HG03460 (cell line): ENCODE results near the gene RAD51B.

ENCODE experiments used
- ATAC-seq: cut with Tn5 transposase; IDR thresholded peaks from one replicate; pipeline ENCODE4 v1.9.1; 2021; ENCODE audit not compliant: unreplicated experiment

Gene RAD51B

DNA sequence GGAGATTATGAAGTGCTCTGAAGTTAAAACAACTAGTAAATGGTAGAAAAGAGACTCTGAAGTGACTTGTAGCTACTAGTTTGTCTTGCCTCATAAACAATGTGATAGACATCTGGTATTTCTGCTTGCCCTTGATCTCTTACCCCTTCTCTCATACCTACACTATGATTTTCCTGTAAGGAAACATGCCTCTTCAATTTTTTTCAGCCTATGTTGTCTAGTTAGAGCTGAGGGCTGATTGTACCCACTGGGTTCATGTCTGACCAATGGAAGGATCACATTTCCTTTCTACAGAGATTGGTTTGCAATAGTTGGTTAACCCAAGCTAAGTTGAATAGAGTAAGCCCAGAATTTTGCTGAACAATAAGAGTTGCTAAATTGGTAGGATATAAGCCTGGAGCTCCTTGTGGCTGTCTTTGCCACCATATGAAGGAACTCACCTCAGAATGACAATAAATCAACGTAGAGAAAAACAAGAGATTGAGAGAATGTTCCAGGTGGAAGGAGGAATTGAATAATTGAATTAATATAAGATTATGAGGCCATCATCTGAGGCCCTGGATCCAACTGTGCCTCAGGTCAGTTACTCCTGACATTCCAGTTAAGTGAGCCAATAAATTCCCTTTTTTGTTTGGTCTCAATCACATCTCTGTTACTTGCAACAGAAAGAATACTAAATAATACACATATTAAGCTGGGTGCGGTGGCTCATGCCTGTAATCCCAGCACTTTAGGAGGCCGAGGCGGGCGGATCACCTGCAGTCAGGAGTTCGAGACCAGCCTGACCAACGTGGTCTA lies 626.9 kb downstream of the RAD51B start:
- ATAC-seq: no peak

- ATAC-seq: no peak
Observed at GRCh38 chr14:68447581-68448251, 628.1 kb downstream of the RAD51B start.

DNA sequence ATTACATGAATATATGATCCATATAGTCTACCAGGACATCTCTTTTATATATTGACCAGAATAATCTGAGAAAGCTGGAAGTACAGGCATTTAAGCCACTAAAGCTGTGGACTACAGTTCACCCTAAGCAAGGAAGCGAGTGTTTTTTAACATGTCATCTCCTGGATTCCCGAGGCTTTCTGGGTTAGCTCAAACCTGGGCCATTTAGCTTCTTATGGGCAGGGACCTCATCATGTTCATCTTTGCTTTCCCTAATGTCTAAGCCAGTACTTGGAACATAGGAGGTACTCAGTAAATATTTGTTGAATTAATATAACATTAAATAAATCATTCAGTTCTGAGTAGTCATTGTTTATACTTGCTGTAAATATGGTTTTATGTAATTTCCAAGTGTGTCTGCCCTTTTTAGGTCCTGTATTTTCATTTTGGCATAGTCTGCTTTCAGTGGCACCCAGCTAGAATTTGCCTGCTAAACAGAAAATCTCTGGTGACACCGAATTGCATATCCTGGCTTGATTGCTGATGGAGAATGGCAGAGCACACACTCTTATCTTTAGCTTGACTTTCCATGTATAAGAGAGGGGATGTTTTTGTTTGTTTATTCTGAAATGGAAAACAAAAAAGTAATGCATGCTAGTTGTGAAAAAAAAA lies 628.8 kb downstream of the RAD51B start:
- ATAC-seq: no peak

DNA sequence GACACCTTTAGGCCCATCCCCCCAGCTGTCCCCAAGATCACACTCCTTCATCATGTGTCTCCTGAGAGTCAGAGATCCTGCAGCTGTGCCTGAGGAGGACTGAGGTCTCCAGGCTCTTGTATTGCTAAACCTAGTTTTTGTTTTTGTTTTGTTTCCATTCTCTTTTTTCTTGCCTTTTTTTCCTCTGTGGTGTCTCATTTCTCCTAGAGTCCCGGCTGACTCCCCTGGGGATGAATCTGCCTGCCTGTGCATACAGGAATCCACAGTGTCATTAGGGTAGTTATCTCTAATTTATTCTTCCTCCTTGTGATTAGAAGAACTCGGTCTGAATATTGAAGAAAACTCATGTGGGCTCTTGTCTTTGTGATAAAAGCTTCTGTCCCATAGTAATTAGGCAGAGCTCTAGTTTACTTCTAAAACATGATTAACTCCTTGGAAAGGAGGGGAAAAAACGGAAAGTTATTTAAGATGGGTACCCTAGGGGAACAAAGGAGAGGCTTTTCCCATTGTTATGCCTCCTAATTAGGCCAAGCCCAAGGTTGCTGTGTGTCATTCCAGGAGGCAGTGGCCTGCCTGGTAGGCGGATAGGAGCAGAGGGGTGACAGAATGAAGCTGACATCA lies 630.1 kb downstream of the RAD51B start:
- no peak for ATAC-seq

GRCh38 chr14:68450391-68451120 lies 631.0 kb downstream of the RAD51B start:
- ATAC-seq: no peak

DNA sequence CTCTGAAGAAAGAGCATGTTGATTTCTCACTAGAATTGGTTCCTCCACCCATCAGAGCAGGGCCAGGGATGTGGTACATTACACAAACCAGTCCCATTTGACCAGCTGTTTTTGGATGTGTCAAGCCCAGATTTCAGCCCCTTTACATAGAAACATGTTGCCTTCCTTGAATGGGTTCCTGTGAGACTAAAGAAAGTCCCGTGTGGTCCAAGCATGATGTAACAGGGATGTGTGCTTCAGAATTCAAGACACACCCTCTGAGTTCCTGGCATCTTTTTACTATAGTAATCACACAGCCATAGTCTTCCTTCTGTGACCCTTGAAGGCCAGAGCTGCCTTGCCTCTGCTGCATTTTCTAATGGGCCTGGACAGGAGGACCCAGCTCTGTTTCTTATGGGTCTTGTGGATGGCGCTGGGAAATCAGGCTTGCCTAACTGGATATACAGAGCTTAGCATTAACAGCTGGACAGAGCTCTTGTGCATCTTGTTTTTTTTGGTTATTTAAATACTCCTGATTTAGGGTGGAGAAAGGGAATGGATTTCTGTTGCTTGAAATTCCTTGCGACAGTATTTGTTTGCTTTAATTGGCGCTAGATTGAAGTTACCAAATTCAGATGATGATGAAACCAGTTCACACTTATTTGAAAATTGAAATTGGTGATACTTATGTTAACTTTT lies 632.3 kb downstream of the RAD51B start:
- no peak for ATAC-seq

DNA sequence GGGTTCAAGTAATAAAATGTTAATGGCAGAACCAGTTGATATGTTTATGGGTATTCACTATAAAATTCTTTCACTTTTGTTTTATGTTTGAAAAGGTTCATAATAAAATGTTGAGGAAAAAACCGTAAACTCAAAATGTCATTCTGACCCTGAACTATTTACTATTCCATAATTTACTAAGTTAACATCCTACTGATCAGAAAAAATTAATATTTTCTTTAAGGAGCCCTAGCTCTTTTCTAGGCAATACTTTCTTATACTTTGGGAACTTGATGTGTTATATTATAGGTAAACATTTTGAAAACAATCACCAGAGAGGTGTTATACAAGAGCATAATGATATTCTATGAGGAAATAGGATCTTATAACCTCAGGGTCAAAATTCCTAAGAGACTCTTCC lies 638.7 kb downstream of the RAD51B start:
- no peak for ATAC-seq

- ATAC-seq: no peak
Observed at GRCh38 chr14:68458840-68459469, 639.4 kb downstream of the RAD51B start.

GRCh38 chr14:68459480-68460136 lies 640.0 kb downstream of the RAD51B start:
- no peak for ATAC-seq

DNA sequence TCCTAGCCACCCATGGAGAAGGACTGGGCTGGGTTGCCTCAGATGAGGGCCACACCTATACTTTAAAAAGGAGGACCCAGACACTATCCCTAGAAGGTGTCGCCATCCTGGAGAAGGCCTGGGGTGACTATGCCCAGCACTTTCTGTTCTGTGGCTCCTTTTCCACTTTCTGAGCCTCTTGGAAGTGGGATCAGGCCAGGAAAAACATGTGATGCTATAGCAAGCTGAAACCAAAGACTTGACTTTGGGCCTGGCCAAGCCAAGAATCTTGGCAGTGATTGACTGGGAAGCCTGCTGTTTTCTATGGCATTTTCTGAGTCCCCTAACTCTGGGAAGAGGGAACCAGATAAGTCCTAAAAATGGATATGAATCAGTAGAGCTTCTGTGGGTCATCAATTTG lies 641.0 kb downstream of the RAD51B start:
- no peak for ATAC-seq

GRCh38 chr14:68461086-68461485 lies 641.5 kb downstream of the RAD51B start:
- ATAC-seq: no peak

DNA sequence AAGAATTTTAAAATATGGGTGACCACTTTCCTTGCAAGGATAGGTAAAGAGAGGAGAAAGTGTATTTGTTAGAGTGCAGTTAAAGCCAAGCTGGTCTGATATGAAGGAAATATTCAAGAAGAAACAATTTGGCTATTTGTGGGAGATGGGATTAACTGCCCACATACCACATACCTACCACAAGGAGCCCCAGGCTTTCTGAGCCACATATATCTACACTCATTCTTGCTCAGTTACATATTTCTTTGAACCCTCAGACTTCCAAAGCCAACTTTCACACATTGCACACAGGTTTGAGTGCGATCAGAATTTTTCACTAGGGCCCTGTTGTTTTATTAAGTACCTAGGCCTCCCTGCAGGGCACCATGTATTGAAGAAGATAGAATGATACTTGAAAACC lies 643.1 kb downstream of the RAD51B start:
- ATAC-seq: no peak

DNA sequence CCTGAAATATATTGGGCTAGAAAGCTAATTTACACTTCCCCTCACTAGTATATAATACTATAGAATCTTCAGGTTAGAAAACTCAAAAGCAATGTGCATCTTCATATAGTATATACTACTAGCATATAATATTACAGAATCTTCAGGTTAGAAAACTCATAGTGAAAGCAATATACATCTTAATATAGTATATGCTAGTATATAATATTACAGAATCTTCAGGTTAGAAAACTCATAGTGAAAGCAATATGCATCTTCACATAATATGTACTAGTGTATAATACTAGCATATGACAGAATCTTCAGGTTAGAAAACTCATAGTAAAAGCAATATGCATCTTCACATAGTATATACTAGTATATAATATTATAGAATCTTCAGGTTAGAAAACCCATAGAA lies 643.7 kb downstream of the RAD51B start:
- no peak for ATAC-seq

DNA sequence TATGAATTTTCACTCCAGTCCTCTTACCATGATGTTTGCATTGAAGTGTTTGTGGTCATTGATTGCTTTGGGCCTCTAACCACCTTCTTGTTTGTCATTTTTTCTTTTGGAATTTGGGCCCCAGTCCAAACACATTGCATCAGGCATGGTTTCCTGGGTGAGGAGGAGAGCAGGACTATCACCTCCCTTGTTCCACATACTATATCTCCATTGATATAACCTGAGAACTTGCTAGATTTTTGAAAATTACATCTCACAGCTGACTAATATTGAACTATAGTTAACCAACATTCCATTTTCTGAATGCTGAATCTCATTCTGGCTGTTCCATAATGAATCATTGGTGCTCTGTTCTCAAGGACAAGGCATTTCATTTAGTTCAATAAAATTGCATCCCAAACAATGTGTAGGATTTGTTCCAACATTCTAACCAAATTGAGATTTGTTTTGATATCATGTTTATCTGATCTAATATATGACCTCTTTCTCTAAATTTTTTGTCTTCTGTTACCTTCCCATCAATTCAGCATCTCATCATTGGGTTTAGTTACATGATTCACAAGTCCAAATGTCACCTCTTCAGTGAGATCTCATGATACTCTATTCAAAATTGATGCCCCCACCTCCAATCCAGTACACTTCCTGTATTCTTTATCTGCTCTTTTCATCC lies 644.3 kb downstream of the RAD51B start:
- ATAC-seq: no peak

- ATAC-seq: no peak
Observed at GRCh38 chr14:68464711-68465110, 645.1 kb downstream of the RAD51B start.

DNA sequence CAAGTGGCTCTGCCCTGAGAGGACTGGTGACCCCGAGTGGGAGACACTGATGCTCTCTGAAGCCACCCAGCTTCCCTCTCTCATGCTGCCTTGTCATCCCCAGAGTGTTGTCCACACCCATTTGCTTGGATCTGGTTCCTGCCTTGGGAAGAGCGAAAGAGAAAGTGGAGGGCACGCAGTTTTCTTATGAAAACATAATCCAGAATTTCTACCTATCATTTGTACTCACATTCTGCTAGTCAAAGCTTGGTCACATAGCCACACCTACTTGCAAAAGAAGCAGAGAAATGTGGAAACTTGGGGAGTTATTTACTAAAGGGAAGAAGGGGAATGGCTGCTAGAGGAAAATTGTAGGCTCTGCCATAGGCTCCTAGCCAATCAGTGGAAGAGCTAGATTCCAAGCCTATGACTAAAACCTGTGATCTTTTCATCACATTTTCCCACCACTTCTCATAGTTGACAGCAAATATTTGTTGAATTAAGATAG lies 647.0 kb downstream of the RAD51B start:
- no peak for ATAC-seq

DNA sequence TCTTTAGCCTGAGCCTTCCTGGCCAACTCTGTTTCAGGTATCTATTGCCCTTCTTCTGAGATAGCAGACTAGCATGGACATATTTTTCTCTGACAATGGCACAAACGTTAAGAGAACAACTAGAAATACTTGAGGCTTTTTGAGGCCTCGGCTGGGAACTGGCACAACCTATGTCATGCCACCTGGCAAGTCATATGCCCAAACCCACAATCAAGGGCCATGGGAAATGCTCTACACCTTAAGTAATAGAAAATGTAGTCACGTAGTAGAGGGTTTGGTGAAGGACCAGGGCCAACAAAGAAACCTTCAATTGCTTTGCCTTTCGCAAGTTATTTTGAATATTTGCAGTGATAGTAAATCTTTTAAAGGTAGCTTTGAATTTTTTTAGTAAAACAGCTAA lies 647.8 kb downstream of the RAD51B start:
- ATAC-seq: no peak

DNA sequence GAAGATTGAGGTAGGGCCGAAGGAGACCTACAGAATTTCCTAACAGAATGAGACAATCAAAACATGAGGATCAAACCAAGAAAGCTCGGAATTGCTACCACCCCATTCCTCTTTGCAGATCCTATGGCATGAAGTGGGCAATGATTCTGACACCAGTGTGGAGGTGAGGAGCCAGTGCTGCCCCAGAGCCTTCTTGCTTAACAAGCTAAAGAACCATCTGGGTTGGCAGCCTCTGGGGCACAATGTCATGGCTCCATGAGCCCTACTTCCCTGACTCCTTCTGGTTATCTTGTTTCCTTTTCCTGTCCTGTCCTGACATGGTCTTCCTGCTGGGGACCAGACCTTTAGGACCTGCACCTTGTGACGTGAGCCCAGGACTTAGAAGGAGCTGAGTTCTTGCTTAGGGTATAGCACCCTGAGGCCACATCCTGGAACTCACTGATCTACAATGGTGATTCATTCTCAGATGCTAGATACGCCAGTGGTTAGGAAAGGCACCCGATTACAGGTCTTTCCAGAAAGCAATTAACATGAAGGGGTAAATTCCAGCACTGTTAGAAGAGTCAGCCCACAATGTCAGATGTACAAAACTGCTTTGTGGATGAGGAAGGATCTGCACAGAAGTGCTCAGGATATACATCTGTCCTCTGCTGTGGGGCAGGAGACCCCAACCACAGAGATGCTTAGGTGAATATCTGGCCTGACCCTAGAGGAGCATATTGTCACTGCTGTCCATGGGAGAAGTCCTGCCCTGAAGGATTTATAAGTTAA lies 649.0 kb downstream of the RAD51B start:
- ATAC-seq: no peak
